BJ (cell line): ENCODE data around the gene SLC30A1. TPM values are rescaled to one million over a fixed set of nuclear protein-coding genes. Genes with fewer than 3 reads are reported as not detected.

Experiments used
- CTCF ChIA-PET: fragments of 350-600 bp; formaldehyde crosslinking; extraction: SDS; loops from one replicate; lab custom pipeline; 2021; ENCODE audit warnings: antibody characterized with exemption, inconsistent platforms; lab: Yijun Ruan, JAX
- POLR2A ChIA-PET: fragments of 300-600 bp; sonication (Branson Sonifier 250); formaldehyde crosslinking; extraction: SDS; loops from one replicate; lab custom pipeline; 2021; ENCODE audit warnings: antibody characterized with exemption; lab: Charles Lee
- DNase-seq: peaks from one replicate; pipeline ENCODE4 v3.0.0-alpha.2; 2011; ENCODE audit warnings: low read depth
- H3K27me3 ChIP-seq: 2 replicates; pipeline ENCODE4 v1.6.0; 2011; ENCODE audit warnings: low read length; ENCODE audit not compliant: control insufficient read depth, insufficient read depth
- H3K36me3 ChIP-seq: 2 replicates; pipeline ENCODE4 v1.5.1; 2011; ENCODE audit warnings: low read length; ENCODE audit not compliant: control insufficient read depth, insufficient read depth
- H3K4me3 ChIP-seq: 2 replicates; pipeline ENCODE4 v1.5.1; 2011; ENCODE audit warnings: low read depth, mild to moderate bottlenecking, control low read depth, low read length
- polyA plus RNA-seq: library from polyadenylated mRNA; depleted of rRNA; stranded (reverse); fragments of >200 nt; gene quantifications from 2 replicates; pipeline ENCODE4 v1.2.3, GENCODE V29; 2011
- TF ChIP-seq, protein P1 (sequence below): IDR thresholded peaks from 2 replicates; pipeline ENCODE4 v1.5.1; 2011; ENCODE audit warnings: low read depth, mild to moderate bottlenecking, control low read depth, inconsistent platforms, low read length, moderate library complexity; ENCODE audit not compliant: insufficient read depth

Gene SLC30A1
- polyA plus RNA-seq, 1 experiment, result 5.8 TPM

DNA sequence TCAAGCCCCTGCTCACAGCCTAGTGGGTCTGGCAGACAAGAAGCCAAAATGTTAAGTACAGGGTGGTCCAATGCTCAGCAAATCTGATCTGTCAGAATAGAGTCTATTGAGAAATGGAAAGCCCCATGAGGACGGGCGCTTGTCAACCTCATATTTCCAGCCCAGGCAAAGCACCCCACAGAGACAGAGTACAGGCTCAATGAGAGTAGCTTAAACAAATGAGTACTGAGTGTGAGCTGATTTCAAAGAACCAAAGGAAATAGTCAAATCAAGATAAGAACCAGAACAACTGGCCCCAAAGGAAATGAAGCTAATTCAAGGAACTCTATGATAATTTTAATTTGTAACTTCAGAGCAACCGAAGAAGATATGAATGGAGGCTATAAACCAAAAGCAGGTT is 44.6 kb upstream of the SLC30A1 start:
- POLR2A ChIA-PET, result no interaction called here
- Histone ChIP-seq H3K4me3 (no peak overlapping the region), H3K27me3 (no peaks in the 10 kb centered on the region), H3K36me3 (no peaks in the 10 kb centered on the region)
- TF ChIP-seq, protein P1, sequence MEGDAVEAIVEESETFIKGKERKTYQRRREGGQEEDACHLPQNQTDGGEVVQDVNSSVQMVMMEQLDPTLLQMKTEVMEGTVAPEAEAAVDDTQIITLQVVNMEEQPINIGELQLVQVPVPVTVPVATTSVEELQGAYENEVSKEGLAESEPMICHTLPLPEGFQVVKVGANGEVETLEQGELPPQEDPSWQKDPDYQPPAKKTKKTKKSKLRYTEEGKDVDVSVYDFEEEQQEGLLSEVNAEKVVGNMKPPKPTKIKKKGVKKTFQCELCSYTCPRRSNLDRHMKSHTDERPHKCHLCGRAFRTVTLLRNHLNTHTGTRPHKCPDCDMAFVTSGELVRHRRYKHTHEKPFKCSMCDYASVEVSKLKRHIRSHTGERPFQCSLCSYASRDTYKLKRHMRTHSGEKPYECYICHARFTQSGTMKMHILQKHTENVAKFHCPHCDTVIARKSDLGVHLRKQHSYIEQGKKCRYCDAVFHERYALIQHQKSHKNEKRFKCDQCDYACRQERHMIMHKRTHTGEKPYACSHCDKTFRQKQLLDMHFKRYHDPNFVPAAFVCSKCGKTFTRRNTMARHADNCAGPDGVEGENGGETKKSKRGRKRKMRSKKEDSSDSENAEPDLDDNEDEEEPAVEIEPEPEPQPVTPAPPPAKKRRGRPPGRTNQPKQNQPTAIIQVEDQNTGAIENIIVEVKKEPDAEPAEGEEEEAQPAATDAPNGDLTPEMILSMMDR, result no peak
- DNase-seq, result no peak
- CTCF ChIA-PET, result interaction anchor here (1.1 to 1.6 kb wide), 4 partner anchors 9 to 21 kb away, joined by 3 to 5 read pairs (median 4); no protein-coding TSS in a partner anchor

- DNase-seq, result no peak
- no peaks in the 10 kb centered on the region for H3K27me3 ChIP-seq
- no peaks in the 10 kb centered on the region for H3K36me3 ChIP-seq
- TF ChIP-seq, protein P1, result no peak
- CTCF ChIA-PET, result no interaction called here
- POLR2A ChIA-PET, result no interaction called here
- H3K4me3 ChIP-seq, result no peak overlapping the region
Measured at GRCh38 chr1:211621447-211622198, 42.7 kb upstream of the SLC30A1 start.

- POLR2A ChIA-PET, result no interaction called here
- no peaks in the 10 kb centered on the region for H3K36me3 ChIP-seq
Measured at GRCh38 chr1:211620097-211620496, 41.1 kb upstream of the SLC30A1 start.

GRCh38 chr1:211619033-211619996 is 40.4 kb upstream of the SLC30A1 start:
- ChIA-PET CTCF (interaction anchor here (1.0 to 1.8 kb wide), 7 partner anchors 11 to 104 kb away, joined by 3 to 5 read pairs (median 3); no protein-coding TSS in a partner anchor), POLR2A (no interaction called here)
- H3K4me3 ChIP-seq, result no peak overlapping the region
- TF ChIP-seq, protein P1, result no peak
- no peaks in the 10 kb centered on the region for H3K27me3 ChIP-seq
- no peak for DNase-seq
- H3K36me3 ChIP-seq, result no peaks in the 10 kb centered on the region

More at GRCh38 chr1:211620097-211620496, 41.1 kb upstream of the SLC30A1 start:
- H3K4me3 ChIP-seq, result no peak overlapping the region
- CTCF ChIA-PET, result interaction anchor here (1.2 to 1.8 kb wide), 5 partner anchors 12 to 105 kb away, joined by 3 to 5 read pairs (median 3); no protein-coding TSS in a partner anchor
- H3K27me3 ChIP-seq, result no peaks in the 10 kb centered on the region
- no peak for DNase-seq
- TF ChIP-seq, protein P1, result no peak

DNA sequence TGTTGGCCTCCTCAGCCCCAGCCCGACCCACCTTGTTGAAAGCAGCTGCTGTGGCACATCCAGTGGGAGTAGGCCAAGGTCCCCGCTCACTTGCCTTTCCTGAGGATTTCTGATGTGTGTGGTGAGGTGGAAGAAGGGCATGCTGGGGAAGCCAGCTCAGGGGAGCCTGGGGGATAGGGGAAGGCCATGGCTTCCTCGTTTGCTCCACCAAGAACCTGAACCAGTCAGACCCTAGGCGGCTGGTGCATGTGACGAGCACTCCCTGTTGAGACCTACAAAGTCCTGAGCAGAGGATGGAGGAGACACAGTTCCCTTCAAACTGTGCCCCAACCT is 38.0 kb upstream of the SLC30A1 start:
- DNase-seq, result no peak
- no peak overlapping the region for H3K4me3 ChIP-seq
- POLR2A ChIA-PET, result no interaction called here
- CTCF ChIA-PET, result interaction anchor here (0.9 to 1.6 kb wide), 2 partner anchors 11 to 68 kb away, joined by 3 to 4 read pairs; no protein-coding TSS in a partner anchor
- no peaks in the 10 kb centered on the region for H3K27me3 ChIP-seq
- no peaks in the 10 kb centered on the region for H3K36me3 ChIP-seq
- TF ChIP-seq, protein P1, result no peak
